HG02943 (cell line): ENCODE data around the gene MAPK12.

Experiments
- ATAC-seq: cut with Tn5 transposase; IDR thresholded peaks from one replicate; pipeline ENCODE4 v1.9.1; 2021; ENCODE audit warnings: mild to moderate bottlenecking, low read depth, moderate library complexity; ENCODE audit not compliant: unreplicated experiment

The MAPK12 gene

GRCh38 chr22:50269573-50269969 is 8.1 kb upstream of the MAPK12 start:
- no peak for ATAC-seq

GRCh38 chr22:50268655-50269113 is 7.2 kb upstream of the MAPK12 start:
- ATAC-seq: no peak

- no peak for ATAC-seq
Observed at GRCh38 chr22:50267591-50268390, 6.3 kb upstream of the MAPK12 start.

- no peak for ATAC-seq
Observed at GRCh38 chr22:50266994-50267393, 5.5 kb upstream of the MAPK12 start.

GRCh38 chr22:50264946-50265669 is 3.6 kb upstream of the MAPK12 start:
- ATAC-seq: no peak

GRCh38 chr22:50264104-50264745 is 2.7 kb upstream of the MAPK12 start:
- no peak for ATAC-seq

- no peak for ATAC-seq
Observed at GRCh38 chr22:50262973-50263617, 1.6 kb upstream of the MAPK12 start.

GRCh38 chr22:50262460-50262911 is 1.0 kb upstream of the MAPK12 start:
- ATAC-seq: no peak

GRCh38 chr22:50260801-50261614 is 475 bp downstream of the MAPK12 start:
- ATAC-seq: no peak

- ATAC-seq: no peak
Observed at GRCh38 chr22:50260434-50260800, 1.1 kb downstream of the MAPK12 start.

- ATAC-seq: no peak
Observed at GRCh38 chr22:50259302-50259701, 2.2 kb downstream of the MAPK12 start.

GRCh38 chr22:50258361-50259292 is 2.9 kb downstream of the MAPK12 start:
- no peak for ATAC-seq

GRCh38 chr22:50257451-50258360 is 3.8 kb downstream of the MAPK12 start:
- ATAC-seq: no peak

- ATAC-seq: no peak
Observed at GRCh38 chr22:50257041-50257440, 4.4 kb downstream of the MAPK12 start.

GRCh38 chr22:50256258-50256862 is 5.1 kb downstream of the MAPK12 start:
- ATAC-seq: no peak

- ATAC-seq: no peak
Observed at GRCh38 chr22:50255607-50256006, 5.9 kb downstream of the MAPK12 start.

- ATAC-seq: no peak
Observed at GRCh38 chr22:50255099-50255498, 6.4 kb downstream of the MAPK12 start.
